Measurements from ENCODE around the gene KRT36.

DNA sequence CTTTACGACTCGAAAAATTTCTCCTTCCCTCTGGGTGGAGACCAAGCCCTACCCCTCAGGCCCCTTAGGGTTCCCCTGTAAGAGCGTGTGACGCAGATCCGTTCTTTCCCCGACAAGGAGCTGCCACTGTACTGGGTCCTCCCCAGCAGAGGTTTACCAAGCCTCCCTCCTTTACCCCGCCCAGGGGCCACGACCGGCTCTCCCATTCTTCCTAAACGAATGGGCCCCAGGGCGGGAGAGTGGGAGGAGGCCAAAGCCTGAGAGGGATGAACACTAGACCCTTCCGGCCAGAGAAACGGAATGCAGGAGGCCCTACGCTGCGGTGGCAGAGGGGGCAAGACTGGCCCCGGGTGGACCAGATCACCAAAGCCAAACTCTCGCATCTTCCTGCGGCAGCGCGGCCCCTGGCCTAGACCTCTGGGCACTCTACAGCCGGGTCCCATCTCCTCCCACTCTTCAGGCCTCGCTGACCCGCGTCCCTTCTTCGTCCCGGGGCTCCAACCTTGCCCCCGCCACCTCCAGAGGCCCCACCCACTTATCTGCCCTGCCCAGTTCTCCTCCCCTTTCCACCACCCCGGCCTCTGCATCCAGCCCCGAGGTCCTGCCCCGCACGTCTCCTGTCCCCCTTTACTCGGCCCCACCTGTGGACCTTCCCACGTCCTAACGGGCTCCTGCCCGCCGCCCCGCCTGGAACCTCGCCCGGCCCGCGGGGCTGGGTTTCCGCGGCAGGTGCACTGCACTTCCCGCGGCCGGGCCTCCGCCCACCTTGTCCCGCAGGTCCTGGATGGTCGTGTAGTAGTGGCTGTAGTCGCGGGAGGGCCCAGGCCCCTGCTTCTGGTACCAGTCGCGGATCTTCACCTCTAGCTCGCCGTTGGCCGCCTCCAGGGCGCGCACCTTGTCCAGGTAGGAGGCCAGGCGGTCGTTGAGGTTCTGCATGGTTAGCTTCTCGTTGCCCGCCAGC is 37.6 kb upstream of the KRT36 start:
- TF ChIP-seq POLR2AphosphoS5 (IDR thresholded peaks at IDR 0.05; ENCODE audit: low read depth, low read length): no peak
- no peak for TF ChIP-seq POLR2A (IDR thresholded peaks at IDR 0.05; ENCODE audit: low read depth, low read length)
- TF ChIP-seq TAF1 (IDR thresholded peaks at IDR 0.05; ENCODE audit: low read depth, low read length): no peak

All from GM12891 (cell line).